DND-41 (cell line): ENCODE results near the gene IL2RA.

Experiments
- CTCF ChIP-seq: IDR thresholded peaks from 2 replicates; pipeline ENCODE4 v1.5.1; 2012; ENCODE audit warnings: borderline replicate concordance, low read length, moderate library complexity, mild to moderate bottlenecking; ENCODE audit not compliant: poor library complexity, severe bottlenecking; ENCODE audit errors: extremely low read depth
- EZH2 ChIP-seq: IDR thresholded peaks from 3 replicates; pipeline ENCODE4 v1.6.1; 2012; ENCODE audit warnings: borderline replicate concordance, low read depth, mild to moderate bottlenecking, moderate library complexity, low read length, inconsistent platforms; ENCODE audit not compliant: severe bottlenecking

GRCh38 chr10:6023661-6024333, 38.4 kb downstream of the IL2RA start:
- TF ChIP-seq CTCF: no peak
- no peak for TF ChIP-seq EZH2
